Ectodermal cell (in vitro differentiated cells): ENCODE results near the gene RYK.
"Not testable (repeated sequence)": the region's sequence is repeated elsewhere in the genome, so short reads cannot be mapped to it uniquely, and the experiment has no call there.

Experiments used
- H3K27ac ChIP-seq: 2 replicates; pipeline ENCODE4 v1.7.0; 2013; ENCODE audit warnings: mild to moderate bottlenecking, low read depth, low read length; ENCODE audit not compliant: insufficient read depth, poor library complexity, severe bottlenecking
- H3K27me3 ChIP-seq: 2 replicates; pipeline ENCODE4 v1.7.0; 2013; ENCODE audit warnings: mild to moderate bottlenecking, low read length; ENCODE audit not compliant: insufficient read depth, control insufficient read depth, poor library complexity, severe bottlenecking
- H3K36me3 ChIP-seq: one replicate; pipeline ENCODE4 v1.7.0; 2013; ENCODE audit warnings: low read length; ENCODE audit not compliant: control insufficient read depth, insufficient read depth
- H3K4me1 ChIP-seq: one replicate; pipeline ENCODE4 v1.7.0; 2013; ENCODE audit warnings: low read length; ENCODE audit not compliant: control insufficient read depth, insufficient read depth
- H3K4me3 ChIP-seq: 2 replicates; pipeline ENCODE4 v1.7.0; 2013; ENCODE audit warnings: low read depth, low read length, control low read depth; ENCODE audit not compliant: insufficient read depth
- H3K9me3 ChIP-seq: 2 replicates; pipeline ENCODE4 v1.7.0; 2013; ENCODE audit warnings: mild to moderate bottlenecking, low read length, moderate library complexity; ENCODE audit not compliant: control insufficient read depth
- WGBS, 2 experiments: methylation state at CpG; one replicate each; pipeline ENCODE4 v1.1.7; 2013; ENCODE audit warnings: missing lambda C conversion rate in 2 of 2; 5-methylcytosine and 5-hydroxymethylcytosine counted together

RYK gene

GRCh38 chr3:134224796-134225156 is 25.9 kb downstream of the RYK start:
- not testable (repeated sequence) for H3K4me3 ChIP-seq, H3K27ac ChIP-seq, H3K27me3 ChIP-seq, H3K36me3 ChIP-seq, H3K9me3 ChIP-seq, H3K4me1 ChIP-seq
- WGBS, 2 experiments = 92 to 100% methylated on average over 1 of the region's 1 CpG

DNA sequence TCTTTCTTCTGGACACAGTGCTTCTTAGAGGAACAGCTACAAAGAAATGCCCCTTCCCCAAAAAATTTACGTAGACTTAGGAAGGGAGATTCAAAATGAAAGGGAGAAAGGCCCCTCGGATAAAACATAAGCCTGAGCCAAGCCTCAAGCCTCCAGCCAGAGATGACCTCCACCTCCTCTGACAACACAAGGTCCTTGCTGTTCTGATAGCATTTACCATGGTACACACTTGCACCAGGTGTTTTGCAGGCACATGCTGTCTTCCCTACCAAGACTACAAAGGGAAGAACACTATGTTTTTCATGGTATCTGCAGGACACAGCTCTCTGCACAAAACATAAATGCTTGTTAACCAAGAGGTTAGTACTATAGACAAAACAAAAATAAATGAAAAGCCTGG is 27.8 kb downstream of the RYK start:
- Histone ChIP-seq H3K9me3 (no peaks in the 10 kb centered on the region), H3K4me1 (no peaks in the 10 kb centered on the region), H3K27me3 (no peaks in the 10 kb centered on the region), H3K4me3 (no peak overlapping the region), H3K36me3 (no peaks in the 10 kb centered on the region), H3K27ac (no peak overlapping the region)
- 87 to 89% methylated on average over 2 of the region's 2 CpGs for WGBS, 2 experiments

DNA sequence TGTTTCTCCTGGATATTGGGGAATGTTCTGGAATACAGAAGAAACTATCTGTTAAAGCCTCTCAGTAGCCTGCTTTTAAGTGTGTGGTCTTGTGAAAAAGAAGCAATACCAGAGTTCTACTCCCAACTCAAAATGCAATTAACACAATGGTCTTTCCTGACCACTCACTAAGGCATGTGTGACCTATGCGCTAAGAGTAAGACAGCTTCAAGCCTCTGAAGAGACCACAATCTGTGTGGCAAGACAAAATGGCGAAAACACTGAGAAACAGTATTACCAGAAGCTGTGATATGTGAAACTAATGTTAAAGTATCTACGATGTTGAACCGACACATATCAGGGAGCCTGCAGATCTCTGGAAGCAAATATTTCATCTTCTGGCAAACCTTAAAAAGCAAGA is 33.8 kb downstream of the RYK start:
- WGBS, 2 experiments = 97% methylated on average over 4 of the region's 4 CpGs
- no peaks in the 10 kb centered on the region for H3K27me3 ChIP-seq
- no peaks in the 10 kb centered on the region for H3K9me3 ChIP-seq
- H3K27ac ChIP-seq = no peak overlapping the region
- no peaks in the 10 kb centered on the region for H3K36me3 ChIP-seq
- no peaks in the 10 kb centered on the region for H3K4me1 ChIP-seq
- no peak overlapping the region for H3K4me3 ChIP-seq

DNA sequence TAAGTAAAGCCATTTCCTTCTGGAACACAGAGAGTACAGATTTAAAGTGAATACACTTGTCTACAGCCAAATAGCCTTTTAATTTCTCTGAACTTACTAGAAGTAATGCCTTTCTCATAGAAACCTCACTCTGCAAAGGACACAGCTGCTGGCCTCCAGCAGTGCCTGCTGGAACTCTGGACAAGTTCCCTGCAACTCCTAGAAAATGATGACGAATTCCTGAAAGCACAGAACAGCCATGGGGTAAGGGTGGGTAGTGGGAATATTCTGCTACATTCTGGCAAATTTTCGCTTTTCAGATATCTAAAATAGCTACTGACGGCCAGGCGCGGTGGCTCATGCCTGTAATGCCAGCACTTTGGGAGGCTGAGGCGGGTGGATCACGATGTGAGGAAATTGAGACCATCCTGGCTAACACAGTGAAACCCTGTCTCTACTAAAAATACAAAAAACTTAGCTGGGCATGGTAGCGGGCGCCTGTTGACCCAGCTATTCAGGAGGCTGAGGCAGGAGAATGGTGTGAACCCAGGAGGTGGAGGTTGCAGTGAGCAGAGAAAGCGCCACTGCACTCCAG is 34.4 kb downstream of the RYK start:
- no peaks in the 10 kb centered on the region for H3K36me3 ChIP-seq
- H3K27ac ChIP-seq = no peak overlapping the region
- 93 to 96% methylated on average over 10 of the region's 10 CpGs for WGBS, 2 experiments
- H3K4me3 ChIP-seq = no peak overlapping the region
- H3K9me3 ChIP-seq = no peaks in the 10 kb centered on the region
- no peaks in the 10 kb centered on the region for H3K27me3 ChIP-seq
- no peaks in the 10 kb centered on the region for H3K4me1 ChIP-seq

- no peaks in the 10 kb centered on the region for H3K36me3 ChIP-seq
- H3K9me3 ChIP-seq = no peaks in the 10 kb centered on the region
- H3K27me3 ChIP-seq = no peaks in the 10 kb centered on the region
- H3K27ac ChIP-seq = no peak overlapping the region
- no peaks in the 10 kb centered on the region for H3K4me1 ChIP-seq
- no peak overlapping the region for H3K4me3 ChIP-seq
- WGBS, 2 experiments = 94 to 95% methylated on average over 2 of the region's 2 CpGs
Measured at GRCh38 chr3:134214239-134214638, 36.4 kb downstream of the RYK start.

GRCh38 chr3:134212967-134213665 is 37.5 kb downstream of the RYK start:
- Histone ChIP-seq H3K4me1 (no peaks in the 10 kb centered on the region), H3K36me3 (no peaks in the 10 kb centered on the region), H3K9me3 (no peaks in the 10 kb centered on the region), H3K4me3 (no peak overlapping the region), H3K27ac (no peak overlapping the region), H3K27me3 (no peaks in the 10 kb centered on the region)
- WGBS, 2 experiments = 60 to 61% methylated on average over 3 of the region's 3 CpGs

DNA sequence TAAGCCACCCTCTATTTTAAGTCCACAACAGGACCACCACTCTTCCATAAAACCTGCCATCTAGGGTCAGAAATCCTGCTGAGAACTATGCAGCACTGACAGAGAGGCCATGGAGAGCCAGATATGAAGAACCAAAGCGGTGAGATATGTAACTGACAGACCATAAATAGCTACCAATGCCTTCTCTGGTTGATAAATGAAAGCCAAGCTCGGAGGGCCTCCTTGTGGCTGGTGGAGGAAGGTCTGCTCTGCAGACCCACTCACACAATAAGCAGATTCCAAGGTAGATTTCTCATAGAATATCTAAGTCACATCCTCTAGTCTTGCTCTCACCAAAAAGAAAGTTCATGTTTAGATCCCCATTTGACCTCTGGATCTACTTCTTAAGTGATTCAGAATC is 38.9 kb downstream of the RYK start:
- no peak overlapping the region for H3K4me3 ChIP-seq

GRCh38 chr3:134205451-134205850 is 45.2 kb downstream of the RYK start:
- Histone ChIP-seq H3K4me3 (no peak overlapping the region), H3K36me3 (peaks cover 9% of the 10 kb centered on the region), H3K27ac (no peak overlapping the region), H3K9me3 (no peaks in the 10 kb centered on the region), H3K27me3 (no peaks in the 10 kb centered on the region), H3K4me1 (no peaks in the 10 kb centered on the region)
- WGBS, 2 experiments = 93 to 95% methylated on average over 4 of the region's 4 CpGs

More for the DNA sequence above, 38.9 kb downstream of the RYK start:
- Histone ChIP-seq H3K4me1 (no peaks in the 10 kb centered on the region), H3K27ac (no peak overlapping the region), H3K9me3 (no peaks in the 10 kb centered on the region), H3K36me3 (no peaks in the 10 kb centered on the region), H3K27me3 (no peaks in the 10 kb centered on the region)
- 62 to 79% methylated on average over 2 of the region's 2 CpGs for WGBS, 2 experiments

- H3K36me3 ChIP-seq = peaks cover 13% of the 10 kb centered on the region
- no peaks in the 10 kb centered on the region for H3K4me1 ChIP-seq
- WGBS, 2 experiments = 94 to 96% methylated on average over 8 of the region's 8 CpGs
- H3K27me3 ChIP-seq = no peaks in the 10 kb centered on the region
- H3K4me3 ChIP-seq = no peak overlapping the region
- no peak overlapping the region for H3K27ac ChIP-seq
- H3K9me3 ChIP-seq = no peaks in the 10 kb centered on the region
Measured at GRCh38 chr3:134201201-134202130, 49.2 kb downstream of the RYK start.

GRCh38 chr3:134199880-134200279 is 50.8 kb downstream of the RYK start:
- not testable (repeated sequence) for H3K27me3 ChIP-seq, H3K27ac ChIP-seq, H3K9me3 ChIP-seq, H3K4me1 ChIP-seq, H3K4me3 ChIP-seq
- peaks cover 26% of the 10 kb centered on the region for H3K36me3 ChIP-seq
- WGBS, 2 experiments = 87 to 99% methylated on average over 7 to 8 of the region's 8 CpGs
